ENCODE results near the gene GANC.
A peak's percentile ranks its signal among the peaks of the same experiment; 100 is the strongest.

The GANC gene

DNA sequence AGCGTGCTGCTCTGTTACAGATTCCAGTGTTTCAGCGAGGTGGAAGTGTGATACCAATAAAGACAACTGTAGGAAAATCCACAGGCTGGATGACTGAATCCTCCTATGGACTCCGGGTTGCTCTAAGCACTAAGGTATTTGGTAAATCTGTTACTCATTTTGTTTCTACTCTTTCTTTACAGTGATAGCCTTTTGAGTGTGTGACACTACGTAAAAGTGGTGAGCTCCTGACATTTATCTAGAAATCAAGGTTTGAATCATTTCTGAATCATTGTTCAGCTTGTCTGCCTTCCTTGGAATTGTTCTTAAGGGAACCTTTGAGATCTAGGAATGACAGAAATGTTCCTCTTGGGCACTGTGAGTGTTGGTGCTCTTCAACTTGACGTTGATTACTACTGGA is 75.1 kb downstream of the GANC start:
- Histone ChIP-seq H3K27me3 (ENCODE audit: insufficient read depth, low read length) (no peaks in the 10 kb centered on the region), H3K27ac (ENCODE audit: low read length) (no peak overlapping the region), H3K9me3 (ENCODE audit: insufficient read depth, low read depth, low read length) (no peaks in the 10 kb centered on the region), H3K36me3 (ENCODE audit: insufficient read depth, low read depth, low read length) (no peaks in the 10 kb centered on the region), H3K4me1 (ENCODE audit: insufficient read depth, low read length) (no peaks in the 10 kb centered on the region), H3K9ac (ENCODE audit: low read depth, low read length) (no peak overlapping the region), H3K4me3 (ENCODE audit: low read length) (no peak overlapping the region)

DNA sequence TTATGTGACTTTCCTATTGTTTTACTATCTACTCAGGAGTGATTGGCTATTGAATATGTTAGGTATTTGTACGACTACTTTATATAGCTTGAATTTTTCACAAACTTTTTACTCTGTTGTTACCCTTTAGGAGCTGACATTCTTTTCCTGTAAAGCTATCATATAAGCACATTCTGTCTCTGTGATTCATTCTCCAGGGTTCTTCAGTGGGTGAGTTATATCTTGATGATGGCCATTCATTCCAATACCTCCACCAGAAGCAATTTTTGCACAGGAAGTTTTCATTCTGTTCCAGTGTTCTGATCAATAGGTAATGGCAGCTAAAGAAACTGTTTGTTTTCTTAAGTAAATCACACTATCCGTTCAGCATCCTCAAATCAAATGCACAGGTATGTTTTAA is 76.2 kb downstream of the GANC start:
- H3K4me3 ChIP-seq (ENCODE audit: low read length) = no peak overlapping the region
- no peak overlapping the region for H3K9ac ChIP-seq (ENCODE audit: low read depth, low read length)
- H3K27ac ChIP-seq (ENCODE audit: low read length) = no peak overlapping the region
- no peaks in the 10 kb centered on the region for H3K27me3 ChIP-seq (ENCODE audit: insufficient read depth, low read length)
- H3K36me3 ChIP-seq (ENCODE audit: insufficient read depth, low read depth, low read length) = no peaks in the 10 kb centered on the region
- no peaks in the 10 kb centered on the region for H3K9me3 ChIP-seq (ENCODE audit: insufficient read depth, low read depth, low read length)
- no peaks in the 10 kb centered on the region for H3K4me1 ChIP-seq (ENCODE audit: insufficient read depth, low read length)

DNA sequence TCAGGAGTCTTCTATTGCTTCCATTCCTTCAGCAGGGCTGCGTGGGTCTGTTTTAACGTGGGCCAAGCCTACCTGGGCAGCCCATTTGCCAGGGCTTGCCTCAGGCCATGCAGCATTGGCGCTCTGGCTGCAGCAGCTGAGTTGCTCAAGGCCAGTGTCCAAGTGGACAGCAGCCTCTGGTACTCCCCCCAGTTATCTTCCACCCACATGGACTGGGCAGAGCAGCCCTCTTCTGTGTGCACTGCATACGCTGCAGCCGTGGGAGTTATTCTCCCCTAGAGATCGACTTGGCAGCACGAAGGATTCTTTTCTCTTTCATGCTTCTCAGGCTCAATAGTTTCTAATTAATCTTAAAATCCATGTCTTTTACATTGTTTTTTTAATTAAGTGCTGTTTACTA is 79.4 kb downstream of the GANC start:
- Histone ChIP-seq H3K9me3 (ENCODE audit: insufficient read depth, low read depth, low read length) (no peaks in the 10 kb centered on the region), H3K27me3 (ENCODE audit: insufficient read depth, low read length) (no peaks in the 10 kb centered on the region), H3K4me3 (ENCODE audit: low read length) (no peak overlapping the region), H3K27ac (ENCODE audit: low read length) (no peak overlapping the region), H3K9ac (ENCODE audit: low read depth, low read length) (no peak overlapping the region), H3K4me1 (ENCODE audit: insufficient read depth, low read length) (no peaks in the 10 kb centered on the region), H3K36me3 (ENCODE audit: insufficient read depth, low read depth, low read length) (no peaks in the 10 kb centered on the region)

DNA sequence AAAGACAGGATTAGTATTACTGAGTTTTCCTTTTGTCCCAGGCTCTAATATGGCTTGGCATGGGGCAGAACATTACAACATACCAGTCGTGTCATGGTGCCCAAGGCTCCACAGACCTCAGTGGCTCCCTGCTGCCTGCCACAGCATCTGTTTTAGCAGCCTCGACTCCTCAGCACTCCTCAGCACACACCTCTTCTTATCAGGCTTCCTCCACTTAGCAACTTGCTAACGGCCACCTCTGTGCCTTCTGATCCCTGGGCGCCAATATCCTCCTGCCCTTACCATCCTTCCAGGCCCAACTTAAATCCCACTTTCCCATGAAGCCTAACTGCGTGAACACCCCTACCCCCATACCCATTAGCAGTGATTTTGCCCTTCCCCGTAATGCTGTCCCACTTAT is 80.1 kb downstream of the GANC start:
- Histone ChIP-seq H3K9me3 (ENCODE audit: insufficient read depth, low read depth, low read length) (no peaks in the 10 kb centered on the region), H3K9ac (ENCODE audit: low read depth, low read length) (no peak overlapping the region), H3K4me1 (ENCODE audit: insufficient read depth, low read length) (no peaks in the 10 kb centered on the region), H3K4me3 (ENCODE audit: low read length) (no peak overlapping the region), H3K27me3 (ENCODE audit: insufficient read depth, low read length) (no peaks in the 10 kb centered on the region), H3K36me3 (ENCODE audit: insufficient read depth, low read depth, low read length) (no peaks in the 10 kb centered on the region), H3K27ac (ENCODE audit: low read length) (no peak overlapping the region)

DNA sequence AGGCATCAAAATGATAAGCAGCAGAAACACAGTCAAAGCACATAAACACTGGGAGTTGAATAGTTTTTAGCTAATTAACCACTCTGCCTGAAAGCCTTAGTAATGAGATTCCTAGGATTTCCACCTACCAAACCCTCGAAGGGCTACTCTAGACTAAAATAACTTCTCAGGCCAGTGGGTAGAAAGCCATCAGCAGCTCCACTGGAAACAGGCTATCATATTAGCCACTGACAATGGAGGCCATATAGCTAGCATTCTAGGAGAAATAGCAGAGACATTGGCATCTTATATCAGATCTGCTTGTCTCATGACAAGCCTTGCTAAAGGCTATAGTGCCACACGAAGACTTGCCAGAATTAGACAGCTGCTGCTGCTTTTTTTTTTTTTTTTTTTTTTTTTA is 81.8 kb downstream of the GANC start:
- H3K36me3 ChIP-seq (ENCODE audit: insufficient read depth, low read depth, low read length) = no peaks in the 10 kb centered on the region
- no peak overlapping the region for H3K9ac ChIP-seq (ENCODE audit: low read depth, low read length)
- no peaks in the 10 kb centered on the region for H3K27me3 ChIP-seq (ENCODE audit: insufficient read depth, low read length)
- H3K9me3 ChIP-seq (ENCODE audit: insufficient read depth, low read depth, low read length) = no peaks in the 10 kb centered on the region
- no peaks in the 10 kb centered on the region for H3K4me1 ChIP-seq (ENCODE audit: insufficient read depth, low read length)
- no peak overlapping the region for H3K4me3 ChIP-seq (ENCODE audit: low read length)
- no peak overlapping the region for H3K27ac ChIP-seq (ENCODE audit: low read length)

DNA sequence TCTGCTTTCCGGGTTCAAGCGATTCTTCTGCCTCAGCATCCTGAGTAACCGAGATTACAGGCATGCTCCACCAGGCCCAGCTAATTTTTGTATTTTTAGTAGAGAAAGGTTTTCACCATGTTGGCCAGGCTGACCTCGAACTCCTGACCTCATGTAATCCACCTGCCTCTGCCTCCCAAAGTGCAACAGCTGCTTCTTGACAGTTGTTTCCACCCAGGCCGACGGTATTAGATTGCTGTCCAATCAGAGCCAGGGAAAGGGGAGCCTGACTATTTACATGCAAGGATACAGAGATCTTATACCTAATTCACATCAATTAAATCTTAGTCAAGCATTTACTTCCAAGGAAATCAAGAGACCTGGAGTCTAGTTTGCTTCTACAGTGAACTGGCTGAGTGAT is 82.3 kb downstream of the GANC start:
- Histone ChIP-seq H3K27me3 (ENCODE audit: insufficient read depth, low read length) (no peaks in the 10 kb centered on the region), H3K4me1 (ENCODE audit: insufficient read depth, low read length) (0 out of 2 replicates have a peak, but pooled peaks cover 3% of the 10 kb centered on the region), H3K9ac (ENCODE audit: low read depth, low read length) (no peak overlapping the region), H3K36me3 (ENCODE audit: insufficient read depth, low read depth, low read length) (no peaks in the 10 kb centered on the region), H3K4me3 (ENCODE audit: low read length) (no peak overlapping the region), H3K9me3 (ENCODE audit: insufficient read depth, low read depth, low read length) (no peaks in the 10 kb centered on the region), H3K27ac (ENCODE audit: low read length) (no peak overlapping the region)

DNA sequence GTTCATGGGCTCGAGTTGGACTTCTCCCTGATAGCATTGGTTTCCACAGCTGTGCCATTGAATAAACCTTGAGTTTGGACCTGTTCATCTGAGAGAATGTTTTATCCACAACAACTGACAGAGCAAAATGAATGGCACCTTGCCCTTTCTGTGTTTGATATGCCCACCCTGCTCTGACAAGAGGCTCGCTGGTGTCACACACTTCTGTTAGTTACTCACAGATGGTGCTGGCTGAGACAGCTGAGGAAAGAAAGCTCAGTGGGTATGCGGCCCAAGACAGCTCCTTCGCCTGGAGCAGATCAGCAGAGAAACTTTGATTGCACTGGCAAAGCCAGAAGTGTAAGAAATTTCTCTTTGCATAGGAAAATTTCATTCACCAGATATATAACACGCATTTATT is 83.8 kb downstream of the GANC start:
- H3K9ac ChIP-seq (ENCODE audit: low read depth, low read length) = no peak overlapping the region
- H3K36me3 ChIP-seq (ENCODE audit: insufficient read depth, low read depth, low read length) = no peaks in the 10 kb centered on the region
- H3K9me3 ChIP-seq (ENCODE audit: insufficient read depth, low read depth, low read length) = no peaks in the 10 kb centered on the region
- H3K27ac ChIP-seq (ENCODE audit: low read length) = no peak overlapping the region
- no peaks in the 10 kb centered on the region for H3K27me3 ChIP-seq (ENCODE audit: insufficient read depth, low read length)
- 0 out of 2 replicates have a peak, but pooled peaks cover 3% of the 10 kb centered on the region for H3K4me1 ChIP-seq (ENCODE audit: insufficient read depth, low read length)
- no peak overlapping the region for H3K4me3 ChIP-seq (ENCODE audit: low read length)

DNA sequence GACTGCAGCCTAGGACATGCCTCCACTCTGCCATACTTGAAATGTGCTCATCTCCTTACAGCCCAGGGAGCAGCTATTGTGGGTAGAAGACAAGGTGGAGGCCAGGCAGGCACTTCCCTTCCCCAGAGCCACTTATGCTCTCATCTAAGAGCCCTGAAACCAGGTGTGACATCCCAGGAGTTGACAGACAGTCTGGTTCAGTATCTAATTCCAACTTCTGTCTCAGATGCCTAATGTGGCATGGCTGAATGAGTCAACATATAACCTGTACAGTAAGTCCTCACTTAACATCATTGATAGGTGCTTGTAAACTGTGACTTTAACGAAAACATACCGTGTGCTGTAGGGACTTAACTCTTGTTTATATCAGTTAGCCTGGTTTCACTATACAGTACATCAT is 85.1 kb downstream of the GANC start:
- H3K9ac ChIP-seq (ENCODE audit: low read depth, low read length) = no peak overlapping the region
- no peaks in the 10 kb centered on the region for H3K36me3 ChIP-seq (ENCODE audit: insufficient read depth, low read depth, low read length)
- no peaks in the 10 kb centered on the region for H3K9me3 ChIP-seq (ENCODE audit: insufficient read depth, low read depth, low read length)
- H3K4me1 ChIP-seq (ENCODE audit: insufficient read depth, low read length) = peaks cover 6% of the 10 kb centered on the region; the same call in 1 of the 2 replicates
- H3K27me3 ChIP-seq (ENCODE audit: insufficient read depth, low read length) = no peaks in the 10 kb centered on the region
- H3K4me3 ChIP-seq (ENCODE audit: low read length) = no peak overlapping the region
- H3K27ac ChIP-seq (ENCODE audit: low read length) = no peak overlapping the region

DNA sequence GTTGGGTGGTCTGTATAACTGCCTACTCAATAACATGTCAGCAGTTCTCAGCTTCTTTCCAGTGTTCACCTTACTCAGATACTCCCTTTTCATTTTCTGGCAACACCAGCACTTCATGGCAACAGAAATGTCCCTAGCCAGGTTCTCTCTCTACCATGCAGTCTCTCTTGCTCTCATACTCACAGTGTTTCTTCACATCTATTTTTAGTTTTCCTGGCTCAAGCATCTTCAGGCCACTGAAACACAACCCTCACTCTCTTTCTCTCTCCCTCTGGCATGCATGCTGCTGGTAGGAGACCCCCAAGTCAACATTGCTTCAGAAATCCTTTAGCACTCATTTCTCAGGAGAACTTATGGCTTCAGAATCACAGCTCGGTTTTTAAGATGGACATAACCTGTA is 86.2 kb downstream of the GANC start, which contains the start of gene CAPN3:
TSS of gene CAPN3 (plus strand) at position 253 of the 400 bp plus-strand sequence. CDS start 305 bp downstream, outside the sequence.
- Histone ChIP-seq H3K4me3 (ENCODE audit: low read length) (no peak within 1 kb of the TSS), H3K36me3 (ENCODE audit: insufficient read depth, low read depth, low read length) (no peaks in the 10 kb centered on the region), H3K27ac (ENCODE audit: low read length) (no peak within 1 kb of the TSS), H3K9ac (ENCODE audit: low read depth, low read length) (no peak within 1 kb of the TSS), H3K9me3 (ENCODE audit: insufficient read depth, low read depth, low read length) (no peaks in the 10 kb centered on the region), H3K4me1 (ENCODE audit: insufficient read depth, low read length) (peaks cover 14% of the 10 kb centered on the region; the same call in 1 of the 2 replicates), H3K27me3 (ENCODE audit: insufficient read depth, low read length) (peaks cover 2% of the 10 kb centered on the region; the same call in 1 of the 2 replicates)

DNA sequence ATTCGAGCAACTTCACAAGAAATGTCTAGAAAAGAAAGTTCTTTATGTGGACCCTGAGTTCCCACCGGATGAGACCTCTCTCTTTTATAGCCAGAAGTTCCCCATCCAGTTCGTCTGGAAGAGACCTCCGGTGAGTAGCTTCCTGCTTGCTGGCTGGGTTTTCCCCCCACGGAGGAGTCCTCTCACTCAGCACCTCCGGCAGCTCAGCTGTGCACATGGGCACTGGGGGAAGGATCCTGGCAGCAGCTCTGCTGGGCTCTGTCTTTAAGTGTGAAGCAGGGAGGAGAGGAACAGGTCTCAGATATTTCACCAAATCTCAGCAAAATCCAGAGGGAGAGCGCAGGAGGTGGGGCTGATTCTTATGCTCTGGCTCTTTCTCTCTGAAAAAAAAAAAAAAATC is 87.0 kb downstream of the GANC start:
- H3K9me3 ChIP-seq (ENCODE audit: insufficient read depth, low read depth, low read length) = no peaks in the 10 kb centered on the region
- H3K4me3 ChIP-seq (ENCODE audit: low read length) = no peak overlapping the region
- no peak overlapping the region for H3K9ac ChIP-seq (ENCODE audit: low read depth, low read length)
- H3K36me3 ChIP-seq (ENCODE audit: insufficient read depth, low read depth, low read length) = no peaks in the 10 kb centered on the region
- no peak overlapping the region for H3K27ac ChIP-seq (ENCODE audit: low read length)
- H3K4me1 ChIP-seq (ENCODE audit: insufficient read depth, low read length) = peaks cover 15% of the 10 kb centered on the region; the same call in 1 of the 2 replicates
- H3K27me3 ChIP-seq (ENCODE audit: insufficient read depth, low read length) = peaks cover 9% of the 10 kb centered on the region; the same call in 1 of the 2 replicates

DNA sequence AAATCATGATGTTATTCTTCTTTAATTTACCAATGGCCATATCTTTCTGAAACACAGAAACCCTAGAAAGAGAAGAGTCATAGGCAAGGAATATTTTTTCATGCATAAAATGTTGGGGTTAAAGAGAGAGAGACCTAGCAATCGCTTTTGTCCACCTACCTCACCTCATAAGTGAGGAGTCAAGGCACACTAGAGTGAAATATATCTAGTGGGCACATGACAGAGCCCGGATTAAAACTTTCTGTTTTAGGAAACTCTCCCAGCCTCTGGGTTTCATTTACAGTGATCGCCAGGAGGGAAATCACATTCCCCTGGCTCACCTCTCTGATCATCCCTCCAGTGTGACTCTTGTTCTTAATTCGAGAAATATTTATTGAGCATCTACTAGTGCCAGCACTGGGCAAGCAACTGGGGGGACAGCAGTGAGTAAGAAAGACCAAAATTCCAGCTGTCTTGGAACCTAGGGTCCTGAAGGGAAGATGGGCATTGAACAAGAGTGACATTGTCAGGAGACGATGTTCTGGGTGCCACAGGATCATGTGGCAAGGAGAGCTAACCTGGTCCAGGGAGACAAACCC is 87.6 kb downstream of the GANC start:
- Histone ChIP-seq H3K27ac (ENCODE audit: low read length) (no peak overlapping the region), H3K9ac (ENCODE audit: low read depth, low read length) (no peak overlapping the region), H3K4me3 (ENCODE audit: low read length) (no peak overlapping the region), H3K27me3 (ENCODE audit: insufficient read depth, low read length) (peaks cover 15% of the 10 kb centered on the region; the same call in 1 of the 2 replicates), H3K9me3 (ENCODE audit: insufficient read depth, low read depth, low read length) (no peaks in the 10 kb centered on the region), H3K4me1 (ENCODE audit: insufficient read depth, low read length) (peaks cover 15% of the 10 kb centered on the region; the same call in 1 of the 2 replicates), H3K36me3 (ENCODE audit: insufficient read depth, low read depth, low read length) (no peaks in the 10 kb centered on the region)

DNA sequence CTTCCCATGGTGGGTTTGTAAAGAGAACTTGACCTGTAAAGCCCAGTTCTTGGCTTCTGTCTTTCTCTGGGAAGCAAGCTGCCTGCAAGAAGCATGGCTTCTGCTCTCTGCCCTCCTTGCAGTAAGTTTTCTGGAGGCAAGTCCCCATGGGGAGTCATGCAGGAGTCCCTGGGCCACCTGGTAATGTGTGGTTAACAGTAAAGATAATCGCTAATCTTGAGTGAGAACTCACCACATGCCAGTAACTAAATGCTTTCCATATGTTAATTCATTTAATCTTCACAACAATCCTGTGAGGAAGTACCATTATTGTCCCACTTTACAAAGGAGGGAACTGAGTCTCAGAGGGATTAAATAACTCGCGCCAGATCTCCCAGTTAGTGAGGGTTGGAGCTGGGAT is 90.5 kb downstream of the GANC start:
- H3K9ac ChIP-seq (ENCODE audit: low read depth, low read length) = no peak overlapping the region
- H3K9me3 ChIP-seq (ENCODE audit: insufficient read depth, low read depth, low read length) = peaks cover 2% of the 10 kb centered on the region; the same call in 1 of the 2 replicates
- no peaks in the 10 kb centered on the region for H3K36me3 ChIP-seq (ENCODE audit: insufficient read depth, low read depth, low read length)

More for the DNA sequence above, 90.5 kb downstream of the GANC start:
- Histone ChIP-seq H3K4me3 (ENCODE audit: low read length) (peak overlapping the region; percentile 2; the same call in 1 of the 2 replicates), H3K4me1 (ENCODE audit: insufficient read depth, low read length) (peaks cover 15% of the 10 kb centered on the region; the same call in 1 of the 2 replicates), H3K27me3 (ENCODE audit: insufficient read depth, low read length) (peaks cover 15% of the 10 kb centered on the region; the same call in 1 of the 2 replicates), H3K27ac (ENCODE audit: low read length) (no peak overlapping the region)
